ENCODE results near the gene TCEAL2.
"Not testable (repeated sequence)": the region's sequence is repeated elsewhere in the genome, so short reads cannot be mapped to it uniquely, and the experiment has no call there.

The TCEAL2 gene

DNA sequence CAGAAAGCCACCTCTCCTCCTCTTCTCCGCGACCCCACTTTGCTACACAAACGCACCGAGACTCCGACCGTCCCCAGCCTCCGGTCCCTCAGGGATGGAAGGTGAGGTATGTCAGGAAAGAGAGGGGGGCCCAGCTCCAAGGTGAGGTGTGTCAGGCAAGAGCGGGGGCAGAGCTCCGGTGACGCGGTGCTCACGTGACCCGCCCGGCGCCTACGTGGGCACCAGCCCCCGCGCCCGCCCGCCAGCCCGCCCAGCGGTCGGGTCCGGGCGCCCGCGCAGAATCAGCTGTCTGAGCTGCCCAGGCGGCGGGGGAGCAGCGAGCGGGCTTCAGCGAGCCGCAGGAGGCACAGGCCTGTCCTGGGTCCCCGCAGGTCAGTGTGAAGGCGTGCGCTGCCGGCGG lies at the start of gene TCEAL2:
TCEAL2 (plus strand) TSS at position 244 of the 400 bp plus-strand sequence. CDS start 1,152 bp downstream, outside the sequence.
- H3K27me3 ChIP-seq (ENCODE audit: control insufficient read depth, insufficient read depth, low read length); H3K4me1 ChIP-seq (ENCODE audit: control insufficient read depth, insufficient read depth, low read length); H3K9ac ChIP-seq (ENCODE audit: low read length); H3K36me3 ChIP-seq (ENCODE audit: control insufficient read depth, insufficient read depth, low read length): not testable (repeated sequence)
- H3K27ac ChIP-seq (ENCODE audit: low read depth, low read length): peak within 1 kb of the TSS; percentile 3
- H3K4me3 ChIP-seq (ENCODE audit: low read length): peak within 1 kb of the TSS; percentile 59

GRCh38 chrX:102077426-102077825 lies 48.1 kb upstream of the TCEAL2 start:
- H3K4me1 ChIP-seq (ENCODE audit: control insufficient read depth, insufficient read depth, low read length): no peaks in the 10 kb centered on the region
- H3K36me3 ChIP-seq (ENCODE audit: control insufficient read depth, insufficient read depth, low read length): no peaks in the 10 kb centered on the region
- H3K27me3 ChIP-seq (ENCODE audit: control insufficient read depth, insufficient read depth, low read length): no peaks in the 10 kb centered on the region

GRCh38 chrX:102085706-102086105 lies 39.8 kb upstream of the TCEAL2 start:
- Histone ChIP-seq H3K9ac (ENCODE audit: low read length) (no peak overlapping the region), H3K27me3 (ENCODE audit: control insufficient read depth, insufficient read depth, low read length) (no peaks in the 10 kb centered on the region), H3K4me1 (ENCODE audit: control insufficient read depth, insufficient read depth, low read length) (no peaks in the 10 kb centered on the region), H3K4me3 (ENCODE audit: low read length) (no peak overlapping the region), H3K27ac (ENCODE audit: low read depth, low read length) (no peak overlapping the region), H3K36me3 (ENCODE audit: control insufficient read depth, insufficient read depth, low read length) (no peaks in the 10 kb centered on the region)

More at GRCh38 chrX:102077426-102077825, 48.1 kb upstream of the TCEAL2 start:
- H3K9ac ChIP-seq (ENCODE audit: low read length): no peak overlapping the region
- no peak overlapping the region for H3K27ac ChIP-seq (ENCODE audit: low read depth, low read length)
- H3K4me3 ChIP-seq (ENCODE audit: low read length): no peak overlapping the region

DNA sequence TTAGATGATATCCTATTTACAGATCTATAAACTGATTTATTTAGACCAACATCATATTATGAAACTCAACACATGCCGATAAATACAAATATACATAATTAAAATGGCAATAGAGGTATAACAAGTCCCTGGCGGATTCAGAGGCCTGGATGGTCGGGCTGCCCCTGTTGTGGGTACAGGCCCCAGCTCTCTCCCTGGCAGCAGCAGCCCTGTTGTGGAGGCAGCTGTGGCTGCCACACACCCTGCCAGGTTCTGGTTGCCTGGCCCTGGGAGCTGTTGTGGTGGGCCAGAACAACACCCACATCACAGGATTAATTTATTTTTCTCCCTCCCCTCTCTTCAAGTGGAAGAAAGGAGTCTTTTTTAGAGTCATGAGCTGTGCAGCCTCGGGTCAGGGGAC lies 12.1 kb upstream of the TCEAL2 start:
- Histone ChIP-seq H3K27me3 (ENCODE audit: control insufficient read depth, insufficient read depth, low read length) (peaks cover 3% of the 10 kb centered on the region), H3K4me1 (ENCODE audit: control insufficient read depth, insufficient read depth, low read length) (no peaks in the 10 kb centered on the region)

DNA sequence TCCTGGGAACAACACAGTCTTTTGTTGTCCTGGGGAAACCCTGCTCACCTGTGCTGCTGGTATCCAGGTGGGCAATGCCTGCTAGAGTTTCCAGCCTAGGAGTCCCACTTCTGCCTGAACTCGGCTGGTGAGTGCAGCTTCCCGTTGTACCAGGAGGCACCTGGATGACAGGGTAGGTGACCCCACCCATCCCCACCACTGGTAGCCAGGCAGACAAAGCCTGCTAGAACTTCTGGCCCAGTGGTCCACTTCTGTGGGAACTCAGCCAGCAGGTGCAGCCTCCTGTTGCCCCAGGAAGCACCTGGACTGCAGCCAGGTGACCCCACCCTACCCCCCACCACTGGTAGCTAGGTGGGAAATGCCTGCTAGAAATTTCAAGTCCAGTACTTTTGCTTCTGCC lies 9.7 kb upstream of the TCEAL2 start:
- Histone ChIP-seq H3K36me3 (ENCODE audit: control insufficient read depth, insufficient read depth, low read length) (no peaks in the 10 kb centered on the region), H3K27me3 (ENCODE audit: control insufficient read depth, insufficient read depth, low read length) (peaks cover 3% of the 10 kb centered on the region), H3K9ac (ENCODE audit: low read length) (no peak overlapping the region), H3K4me3 (ENCODE audit: low read length) (no peak overlapping the region), H3K4me1 (ENCODE audit: control insufficient read depth, insufficient read depth, low read length) (no peaks in the 10 kb centered on the region), H3K27ac (ENCODE audit: low read depth, low read length) (no peak overlapping the region)

More for the DNA sequence above, 12.1 kb upstream of the TCEAL2 start:
- Histone ChIP-seq H3K27ac (ENCODE audit: low read depth, low read length) (no peak overlapping the region), H3K9ac (ENCODE audit: low read length) (no peak overlapping the region), H3K4me3 (ENCODE audit: low read length) (no peak overlapping the region), H3K36me3 (ENCODE audit: control insufficient read depth, insufficient read depth, low read length) (no peaks in the 10 kb centered on the region)

GRCh38 chrX:102125014-102125413 lies 465 bp upstream of the TCEAL2 start:
- not testable (repeated sequence) for H3K27ac ChIP-seq (ENCODE audit: low read depth, low read length); H3K4me1 ChIP-seq (ENCODE audit: control insufficient read depth, insufficient read depth, low read length); H3K36me3 ChIP-seq (ENCODE audit: control insufficient read depth, insufficient read depth, low read length); H3K9ac ChIP-seq (ENCODE audit: low read length); H3K27me3 ChIP-seq (ENCODE audit: control insufficient read depth, insufficient read depth, low read length)
- H3K4me3 ChIP-seq (ENCODE audit: low read length): peak overlapping the region; percentile 59

- peak overlapping the region; percentile 3 for H3K27ac ChIP-seq (ENCODE audit: low read depth, low read length)
- not testable (repeated sequence) for H3K27me3 ChIP-seq (ENCODE audit: control insufficient read depth, insufficient read depth, low read length); H3K9ac ChIP-seq (ENCODE audit: low read length); H3K4me1 ChIP-seq (ENCODE audit: control insufficient read depth, insufficient read depth, low read length); H3K4me3 ChIP-seq (ENCODE audit: low read length); H3K36me3 ChIP-seq (ENCODE audit: control insufficient read depth, insufficient read depth, low read length)
Measured at GRCh38 chrX:102126080-102126818, 770 bp downstream of the TCEAL2 start.

- no peaks in the 10 kb centered on the region for H3K4me1 ChIP-seq (ENCODE audit: control insufficient read depth, insufficient read depth, low read length)
- H3K9ac ChIP-seq (ENCODE audit: low read length): no peak overlapping the region
- H3K4me3 ChIP-seq (ENCODE audit: low read length): no peak overlapping the region
- H3K36me3 ChIP-seq (ENCODE audit: control insufficient read depth, insufficient read depth, low read length): no peaks in the 10 kb centered on the region
- H3K27me3 ChIP-seq (ENCODE audit: control insufficient read depth, insufficient read depth, low read length): peaks cover 3% of the 10 kb centered on the region
- peak overlapping the region; percentile 3 for H3K27ac ChIP-seq (ENCODE audit: low read depth, low read length)
Measured at GRCh38 chrX:102126863-102127262, 1.4 kb downstream of the TCEAL2 start.

DNA sequence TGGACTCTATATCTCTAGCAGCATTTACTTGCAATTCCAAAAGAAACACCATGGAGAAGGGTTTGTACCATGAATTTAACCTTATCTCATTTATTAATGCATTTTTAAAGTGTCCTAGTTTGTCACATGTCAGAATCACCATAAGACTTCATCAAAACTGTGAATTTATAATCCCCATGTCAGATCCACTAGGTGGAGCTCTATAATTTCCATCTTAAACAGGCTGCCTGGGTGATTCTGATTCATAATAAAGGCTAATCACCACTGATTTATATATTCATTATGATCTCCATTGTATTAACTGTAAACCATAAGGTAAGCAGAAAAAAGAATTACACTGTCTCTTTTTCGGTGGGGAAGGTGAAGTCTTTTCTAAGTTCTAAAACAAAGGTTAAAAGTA lies 4.0 kb downstream of the TCEAL2 start:
- no peak overlapping the region for H3K9ac ChIP-seq (ENCODE audit: low read length)
- H3K4me1 ChIP-seq (ENCODE audit: control insufficient read depth, insufficient read depth, low read length): no peaks in the 10 kb centered on the region
- no peak overlapping the region for H3K27ac ChIP-seq (ENCODE audit: low read depth, low read length)
- no peak overlapping the region for H3K4me3 ChIP-seq (ENCODE audit: low read length)
- no peaks in the 10 kb centered on the region for H3K36me3 ChIP-seq (ENCODE audit: control insufficient read depth, insufficient read depth, low read length)
- H3K27me3 ChIP-seq (ENCODE audit: control insufficient read depth, insufficient read depth, low read length): peaks cover 3% of the 10 kb centered on the region

DNA sequence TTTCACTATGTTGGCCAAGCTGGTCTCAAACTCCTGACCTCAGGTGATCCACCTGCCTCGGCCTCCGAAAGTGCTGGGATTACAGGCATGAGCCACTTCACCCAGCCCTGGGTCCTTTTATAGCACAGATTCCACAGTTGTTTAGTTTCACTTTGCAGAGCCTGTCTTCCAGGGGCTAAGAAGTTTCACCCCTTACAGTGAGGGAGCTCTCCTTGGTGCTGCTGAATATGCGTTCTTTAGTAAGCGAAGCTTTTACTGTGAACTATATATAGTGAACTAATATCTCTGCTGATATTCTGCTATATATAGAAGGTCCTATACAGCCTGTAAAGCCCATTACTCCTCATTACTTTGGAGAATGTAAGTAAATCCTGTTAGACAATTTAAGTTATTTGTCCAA lies 12.6 kb downstream of the TCEAL2 start:
- no peaks in the 10 kb centered on the region for H3K4me1 ChIP-seq (ENCODE audit: control insufficient read depth, insufficient read depth, low read length)
- peaks cover 2% of the 10 kb centered on the region for H3K27me3 ChIP-seq (ENCODE audit: control insufficient read depth, insufficient read depth, low read length)
- no peak overlapping the region for H3K27ac ChIP-seq (ENCODE audit: low read depth, low read length)
- no peaks in the 10 kb centered on the region for H3K36me3 ChIP-seq (ENCODE audit: control insufficient read depth, insufficient read depth, low read length)
- no peak overlapping the region for H3K9ac ChIP-seq (ENCODE audit: low read length)
- H3K4me3 ChIP-seq (ENCODE audit: low read length): no peak overlapping the region

- H3K36me3 ChIP-seq (ENCODE audit: control insufficient read depth, insufficient read depth, low read length); H3K27me3 ChIP-seq (ENCODE audit: control insufficient read depth, insufficient read depth, low read length); H3K4me1 ChIP-seq (ENCODE audit: control insufficient read depth, insufficient read depth, low read length); H3K27ac ChIP-seq (ENCODE audit: low read depth, low read length); H3K4me3 ChIP-seq (ENCODE audit: low read length); H3K9ac ChIP-seq (ENCODE audit: low read length): not testable (repeated sequence)
Measured at GRCh38 chrX:102140876-102141275, 15.4 kb downstream of the TCEAL2 start.

DNA sequence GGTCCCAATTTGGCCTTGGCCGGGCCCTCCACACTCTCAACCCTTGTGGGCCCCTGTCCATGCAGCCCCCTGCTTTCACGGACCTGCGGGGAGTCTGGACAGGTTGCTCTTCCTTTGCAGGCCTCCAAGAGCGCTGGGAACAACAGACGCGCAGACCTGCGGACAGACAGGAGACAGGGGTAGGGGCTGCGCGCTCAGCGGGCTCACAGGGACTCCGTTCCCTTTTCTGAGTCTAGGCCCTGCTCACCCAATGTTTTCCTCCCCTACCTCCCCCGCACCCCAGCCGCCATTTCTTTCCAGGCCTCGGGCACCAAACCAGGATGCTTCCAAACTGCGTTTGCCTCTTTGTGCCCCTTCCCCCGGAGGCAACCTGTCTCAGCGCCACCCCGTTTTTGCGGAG lies 16.2 kb downstream of the TCEAL2 start:
- not testable (repeated sequence) for H3K4me3 ChIP-seq (ENCODE audit: low read length)

DNA sequence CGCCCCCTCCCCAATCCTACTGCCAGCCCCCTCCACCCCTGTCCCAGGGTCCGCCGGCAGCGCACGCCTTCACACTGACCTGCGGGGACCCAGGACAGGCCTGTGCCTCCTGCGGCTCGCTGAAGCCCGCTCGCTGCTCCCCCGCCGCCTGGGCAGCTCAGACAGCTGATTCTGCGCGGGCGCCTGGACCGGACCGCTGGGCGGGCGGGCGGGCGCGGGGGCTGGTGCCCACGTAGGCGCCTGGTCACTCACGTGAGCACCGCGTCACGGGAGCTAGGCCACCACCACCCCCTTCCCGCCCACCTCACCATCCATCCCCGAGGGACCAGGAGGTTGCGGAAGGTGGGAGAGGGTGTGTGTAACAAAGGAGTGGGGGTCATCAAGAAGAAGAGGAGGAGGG lies 16.8 kb downstream of the TCEAL2 start, which contains the start of gene TCEAL6:
TCEAL6 (minus strand) TSS at position 208 of the 400 bp plus-strand sequence.
- not testable (repeated sequence) for H3K27me3 ChIP-seq (ENCODE audit: control insufficient read depth, insufficient read depth, low read length); H3K27ac ChIP-seq (ENCODE audit: low read depth, low read length); H3K9ac ChIP-seq (ENCODE audit: low read length); H3K36me3 ChIP-seq (ENCODE audit: control insufficient read depth, insufficient read depth, low read length); H3K4me1 ChIP-seq (ENCODE audit: control insufficient read depth, insufficient read depth, low read length); H3K4me3 ChIP-seq (ENCODE audit: low read length)

More for the DNA sequence above, 16.2 kb downstream of the TCEAL2 start:
- H3K27ac ChIP-seq (ENCODE audit: low read depth, low read length); H3K9ac ChIP-seq (ENCODE audit: low read length); H3K27me3 ChIP-seq (ENCODE audit: control insufficient read depth, insufficient read depth, low read length); H3K4me1 ChIP-seq (ENCODE audit: control insufficient read depth, insufficient read depth, low read length); H3K36me3 ChIP-seq (ENCODE audit: control insufficient read depth, insufficient read depth, low read length): not testable (repeated sequence)

Measured in rectal smooth muscle tissue (tissue), 1 donor.